ENCODE results near the gene PCBP3.

Gene PCBP3

DNA sequence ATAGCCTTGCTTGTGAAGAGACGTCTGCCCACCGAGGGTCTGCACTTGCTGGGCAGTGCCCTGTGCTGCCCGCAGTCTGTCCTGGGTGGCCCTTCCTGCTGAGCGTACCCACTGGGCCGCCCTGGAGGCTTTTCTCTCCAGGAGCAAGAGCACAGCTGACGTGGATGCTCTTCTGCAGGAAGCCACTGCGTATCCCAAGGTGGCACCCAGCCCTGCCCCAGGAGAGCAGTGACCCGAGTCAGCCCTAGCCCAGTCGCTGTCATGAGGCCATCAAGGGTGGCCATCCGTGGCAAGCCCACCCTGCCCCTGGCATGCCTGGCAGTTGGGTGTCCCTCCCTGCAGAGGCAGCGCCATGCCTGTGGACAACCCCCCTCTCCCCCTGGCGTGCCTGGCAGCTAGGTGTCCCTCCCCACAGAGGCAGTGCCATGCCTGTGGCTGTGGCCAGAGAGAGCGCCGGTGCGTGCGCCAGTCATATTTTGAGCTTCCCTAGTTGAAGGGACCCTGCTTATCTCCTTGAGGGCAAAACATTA is 286.8 kb downstream of the PCBP3 start:
- no peak for DNase-seq (ENCODE audit: low read depth)

DNA sequence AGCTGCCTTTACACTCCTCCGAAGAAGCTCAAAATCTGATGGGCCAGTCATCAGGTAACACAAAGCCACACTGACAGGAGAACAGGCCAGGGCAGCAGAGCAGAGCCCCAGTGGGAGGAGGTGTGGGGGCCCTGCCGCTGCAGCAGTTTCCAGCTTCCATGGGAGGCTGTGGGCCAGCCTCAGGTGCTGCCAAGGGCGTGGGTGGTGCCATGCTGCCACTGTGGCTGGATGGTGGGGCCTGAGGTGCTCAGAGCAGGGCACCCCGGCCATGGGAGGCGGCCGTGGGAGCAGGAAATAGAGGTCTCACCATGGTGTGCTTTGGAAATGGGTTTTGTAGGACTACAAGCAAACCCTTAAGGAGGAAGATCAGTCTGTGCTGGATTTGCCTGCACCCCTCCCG is 287.3 kb downstream of the PCBP3 start:
- DNase-seq (ENCODE audit: low read depth): no peak

GRCh38 chr21:45931397-45931969 is 288.0 kb downstream of the PCBP3 start:
- no peak for DNase-seq (ENCODE audit: low read depth)

GRCh38 chr21:45932922-45933502 is 289.5 kb downstream of the PCBP3 start:
- DNase-seq (ENCODE audit: low read depth): no peak

DNA sequence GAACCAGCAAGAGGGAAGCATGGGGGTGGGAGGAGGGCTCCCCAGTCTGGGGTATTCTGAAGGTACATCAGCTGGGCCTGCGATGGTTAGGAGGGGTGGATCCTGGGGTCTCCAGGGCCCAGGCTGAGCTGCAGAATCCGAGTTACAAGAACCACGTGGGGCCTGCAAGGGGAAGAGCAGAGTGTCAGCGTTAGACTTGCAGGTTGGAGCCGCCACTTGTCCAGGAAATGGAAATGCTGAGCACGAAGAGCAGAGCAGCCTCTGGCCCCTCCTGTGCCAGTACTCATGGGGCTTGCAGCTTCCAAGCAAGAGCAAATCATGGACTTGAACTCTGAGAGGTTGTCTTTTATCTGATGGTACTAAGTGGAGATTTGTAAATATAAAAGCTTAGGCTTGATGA is 290.6 kb downstream of the PCBP3 start:
- DNase-seq (ENCODE audit: low read depth): no peak

DNA sequence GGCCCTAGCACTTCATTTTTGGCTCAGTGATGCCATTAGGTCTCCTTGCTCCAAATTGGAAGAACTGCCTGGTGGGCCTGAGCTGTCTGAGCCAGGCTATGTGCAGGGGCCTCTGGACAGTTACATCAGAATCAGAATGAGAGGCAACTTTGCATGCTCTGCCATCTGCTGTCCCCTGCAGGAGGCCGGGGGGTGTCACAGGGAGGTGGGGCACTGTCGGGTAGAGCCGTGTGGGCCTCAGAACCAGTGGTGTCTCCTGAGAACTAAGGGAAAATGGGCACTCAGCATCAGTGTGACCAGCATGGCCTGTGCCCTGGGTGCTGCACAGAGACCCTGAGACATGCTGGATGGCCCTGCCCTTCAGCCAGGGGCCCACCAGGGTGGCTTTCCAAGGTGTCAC is 291.0 kb downstream of the PCBP3 start:
- DNase-seq (ENCODE audit: low read depth): no peak

GRCh38 chr21:45935628-45936027 is 292.1 kb downstream of the PCBP3 start:
- no peak for DNase-seq (ENCODE audit: low read depth)

DNA sequence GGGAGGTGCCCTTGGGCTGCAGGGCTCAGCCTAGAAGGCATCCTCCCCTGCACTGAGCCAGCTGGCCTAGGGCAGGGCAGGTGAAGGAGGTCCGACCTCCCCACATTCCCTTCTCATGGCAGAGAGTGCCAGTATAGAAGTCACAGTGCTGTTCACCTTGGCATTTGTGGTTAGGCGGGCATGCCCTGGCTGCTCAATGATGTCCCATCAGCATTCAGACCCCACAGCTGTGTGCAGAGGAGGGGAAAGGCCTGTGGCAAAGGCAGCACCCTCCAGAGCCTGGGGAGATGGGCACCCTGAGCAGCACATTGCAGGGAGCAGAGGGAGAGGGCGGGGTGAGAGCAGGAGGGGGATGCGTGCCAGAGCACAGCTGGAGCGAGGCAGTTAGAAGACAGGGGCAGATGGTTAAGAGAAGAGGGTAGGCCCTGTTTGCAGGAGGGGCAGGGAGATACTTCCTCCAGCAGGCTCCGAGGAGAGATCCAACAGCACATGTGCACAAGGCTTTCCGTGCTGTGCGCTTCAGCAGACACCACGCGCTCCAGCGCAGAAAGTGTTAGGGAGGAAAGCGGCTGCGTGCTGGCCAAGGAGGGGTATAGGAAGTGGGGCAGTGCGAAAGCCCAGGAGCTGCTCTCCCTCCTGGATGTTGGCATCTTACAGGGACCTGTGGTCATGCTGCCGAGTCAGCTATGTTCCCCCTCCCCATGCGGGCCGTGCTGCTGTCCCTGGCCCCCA is 294.4 kb downstream of the PCBP3 start:
- DNase-seq (ENCODE audit: low read depth): no peak

GRCh38 chr21:45938453-45938755 is 294.9 kb downstream of the PCBP3 start:
- no peak for DNase-seq (ENCODE audit: low read depth)

- DNase-seq (ENCODE audit: low read depth): no peak
Measured at GRCh38 chr21:45938811-45939520, 295.4 kb downstream of the PCBP3 start.

DNA sequence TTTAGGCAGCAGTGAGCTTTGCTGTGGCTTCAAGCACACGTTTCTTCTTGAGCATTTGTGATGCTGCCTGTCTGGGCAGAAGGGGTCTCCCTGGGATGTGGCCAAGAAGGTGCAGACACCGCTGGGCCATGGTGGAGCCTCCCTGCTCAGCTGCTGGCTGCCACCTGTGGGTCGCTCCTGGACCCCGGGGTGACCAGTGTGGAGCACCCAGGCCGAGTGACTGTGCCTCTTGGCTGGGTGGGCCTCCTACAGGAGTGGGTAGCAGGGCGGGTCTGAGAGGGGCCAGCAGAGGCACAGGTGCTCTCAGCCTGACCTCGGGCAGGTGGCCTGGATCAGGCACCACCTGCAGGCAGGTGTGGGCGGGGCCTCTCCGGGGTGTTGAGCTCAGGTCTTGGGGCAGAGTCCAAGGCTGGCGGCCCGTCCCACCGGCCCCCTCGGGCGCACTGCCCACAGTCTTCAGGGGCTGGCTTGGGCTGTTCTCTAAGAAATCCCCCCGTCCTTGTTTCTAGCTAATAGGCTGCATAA is 296.1 kb downstream of the PCBP3 start:
- no peak for DNase-seq (ENCODE audit: low read depth)

DNA sequence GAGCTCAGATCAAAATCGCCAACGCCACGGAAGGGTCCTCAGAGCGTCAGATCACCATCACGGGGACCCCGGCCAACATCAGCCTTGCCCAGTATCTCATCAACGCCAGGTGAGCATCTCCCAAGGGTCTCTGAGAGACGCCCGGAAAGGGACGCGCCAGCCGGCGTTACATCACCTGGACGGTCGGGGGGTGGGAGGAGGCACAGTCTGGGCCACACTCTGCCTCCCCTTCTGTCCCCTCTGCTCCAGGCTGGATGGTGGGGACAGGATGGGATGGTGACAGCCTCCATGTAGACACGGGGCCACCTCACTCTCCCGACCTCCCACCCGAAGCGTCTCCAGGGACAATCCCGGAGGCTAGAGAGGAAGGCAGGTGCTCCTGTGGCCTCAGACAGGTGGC is 296.6 kb downstream of the PCBP3 start:
- DNase-seq (ENCODE audit: low read depth): no peak

DNA sequence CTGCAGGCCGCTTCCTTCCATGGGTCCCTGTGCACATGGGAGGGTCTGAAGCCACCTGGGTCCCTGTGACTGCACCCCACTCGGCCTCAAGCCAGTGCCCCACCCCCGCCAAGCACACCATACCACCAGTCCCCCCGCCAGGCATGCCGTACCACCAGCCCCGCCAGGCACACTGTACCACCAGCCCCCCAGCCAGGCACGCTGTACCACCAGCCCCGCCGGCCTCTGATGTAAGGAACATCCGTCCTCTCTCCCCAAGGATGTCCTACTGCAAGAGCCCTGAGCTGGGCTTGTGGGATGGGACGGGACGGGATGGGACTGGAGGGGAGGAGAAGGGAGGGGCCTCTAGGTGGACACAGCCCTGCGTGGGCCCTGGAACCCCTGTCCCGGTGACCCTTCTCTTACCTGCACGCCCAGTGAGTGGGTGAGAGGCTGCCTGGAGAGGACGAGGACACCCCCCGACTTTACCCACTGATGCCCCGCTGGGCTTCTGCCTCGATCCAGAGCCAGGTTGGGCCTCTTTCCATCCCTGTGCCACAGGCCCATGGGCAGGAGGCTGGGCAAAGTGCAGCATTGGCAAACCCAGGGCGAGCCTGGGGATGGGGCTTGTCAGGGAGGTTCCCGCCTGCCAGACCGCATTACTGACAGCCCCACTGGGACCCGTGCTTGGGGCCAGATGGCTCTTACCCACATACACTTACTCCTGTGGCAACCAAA is 297.3 kb downstream of the PCBP3 start:
- no peak for DNase-seq (ENCODE audit: low read depth)

- no peak for DNase-seq (ENCODE audit: low read depth)
Measured at GRCh38 chr21:45941338-45941710, 297.8 kb downstream of the PCBP3 start.

DNA sequence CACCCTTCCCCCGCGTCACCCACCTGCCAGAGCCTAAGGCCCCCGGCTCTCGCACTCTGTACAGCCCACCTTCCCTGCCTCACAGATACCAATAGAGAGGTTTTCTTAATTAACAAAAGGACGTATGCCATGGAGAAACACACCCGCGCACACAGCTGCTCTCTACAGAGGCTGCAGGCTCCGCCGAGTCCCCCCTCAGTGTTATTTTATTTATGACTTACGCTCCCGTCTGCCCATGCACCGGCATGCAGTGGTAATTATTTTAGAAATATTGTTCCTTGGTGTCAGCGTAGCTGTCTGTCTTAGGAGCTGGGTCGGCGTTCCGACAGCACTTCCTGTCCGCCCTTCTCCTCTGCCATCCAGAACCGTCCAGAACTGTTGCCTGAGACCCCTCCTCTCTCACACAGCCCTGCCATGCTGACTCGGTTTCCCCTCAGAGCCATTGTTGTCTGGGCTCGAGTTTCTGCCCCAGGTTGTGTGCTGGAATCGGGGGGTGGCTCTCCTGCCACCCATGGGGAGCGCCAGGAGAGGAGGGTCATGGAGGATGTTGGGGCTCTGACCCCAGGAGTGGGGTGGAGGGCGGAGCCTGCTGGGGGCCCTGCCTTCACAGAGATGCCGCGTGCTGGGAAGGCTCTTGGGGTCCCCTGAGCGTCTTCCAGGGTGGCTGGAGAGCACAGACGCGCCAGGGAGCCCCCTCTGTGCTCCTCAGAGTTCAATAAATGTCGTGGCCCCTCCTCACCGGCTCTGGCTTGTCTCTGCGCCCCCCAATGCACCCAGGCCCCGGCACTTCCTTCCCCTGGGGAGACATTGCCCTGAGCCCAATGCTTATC is 298.4 kb downstream of the PCBP3 start:
- DNase-seq (ENCODE audit: low read depth): no peak

GRCh38 chr21:45942755-45943629 is 299.5 kb downstream of the PCBP3 start:
- DNase-seq (ENCODE audit: low read depth): no peak

DNA sequence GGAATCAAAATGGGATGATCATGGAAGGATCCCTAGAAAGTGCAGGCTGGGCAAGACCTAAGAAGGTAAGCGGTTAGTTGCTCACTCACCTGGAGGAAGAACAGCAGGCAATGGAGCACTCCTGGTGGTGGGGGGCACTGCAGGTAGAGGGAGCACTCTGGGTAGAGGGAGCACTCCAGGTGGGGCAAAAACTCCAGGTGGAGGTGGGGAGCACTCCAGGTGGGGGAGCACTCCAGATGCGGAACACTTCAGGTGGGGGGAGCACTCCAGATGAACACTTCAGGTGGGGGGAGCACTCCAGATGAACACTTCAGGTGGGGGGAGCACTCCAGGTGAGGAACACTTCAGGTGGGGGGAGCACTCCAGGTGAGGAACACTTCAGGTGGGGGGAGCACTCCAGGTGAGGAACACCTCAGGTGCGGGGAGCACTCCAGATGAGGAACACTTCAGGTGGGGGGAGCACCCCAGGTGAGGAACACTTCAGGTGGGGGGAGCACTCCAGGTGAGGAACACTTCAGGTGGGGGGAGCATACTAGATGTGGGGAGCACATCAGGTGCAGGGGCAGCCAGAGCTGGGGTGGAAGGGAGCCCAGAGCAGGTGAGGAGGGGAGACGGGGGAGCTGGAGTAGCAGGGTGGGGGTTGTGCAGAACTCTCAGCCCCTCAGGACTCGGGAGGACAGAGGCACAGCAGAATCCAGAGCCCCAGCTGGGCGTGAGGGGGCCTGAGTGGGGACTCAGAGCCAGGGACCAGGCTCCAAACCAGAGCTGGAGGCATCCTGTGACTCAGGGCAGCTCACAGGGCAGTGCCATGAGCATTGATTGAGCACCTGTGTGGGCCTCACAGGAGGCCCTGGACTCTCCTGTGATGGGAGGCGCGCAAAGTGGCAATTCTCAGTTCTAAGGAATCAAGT is 300.4 kb downstream of the PCBP3 start:
- no peak for DNase-seq (ENCODE audit: low read depth)

GRCh38 chr21:45944601-45945000 is 301.1 kb downstream of the PCBP3 start:
- DNase-seq (ENCODE audit: low read depth): no peak
